AG04450 (cell line): ENCODE data around the gene BCL11A. TPM values are rescaled to one million over a fixed set of nuclear protein-coding genes. Genes with fewer than 3 reads are reported as not detected.

Experiments
- CTCF ChIA-PET: fragments of 300-600, 350-600 bp; formaldehyde crosslinking; extraction: SDS; loops from one replicate; lab custom pipeline; 2022; ENCODE audit warnings: antibody characterized with exemption, inconsistent platforms; lab: Charles Lee
- POLR2A ChIA-PET: fragments of 350-600 bp; formaldehyde crosslinking; extraction: SDS; loops from one replicate; lab custom pipeline; 2021; ENCODE audit warnings: antibody characterized with exemption, inconsistent platforms; lab: Yijun Ruan, JAX
- DNase-seq: peaks from one replicate; pipeline ENCODE4 v3.0.0-alpha.2; 2011; ENCODE audit warnings: low read depth, low spot score
- H3K27ac ChIP-seq: one replicate; pipeline ENCODE4 v1.5.1; 2012; ENCODE audit warnings: low read depth, low read length, control low read depth
- H3K27me3 ChIP-seq: one replicate; pipeline ENCODE4 v1.6.0; 2012; ENCODE audit warnings: low read length; ENCODE audit not compliant: control insufficient read depth, insufficient read depth
- H3K4me3 ChIP-seq: 2 replicates; pipeline ENCODE4 v1.5.1; 2011; ENCODE audit warnings: mild to moderate bottlenecking, low read depth, low read length, control low read depth
- H3K9me3 ChIP-seq: 2 replicates; pipeline ENCODE4 v1.5.1; 2012; ENCODE audit warnings: low read length; ENCODE audit not compliant: control insufficient read depth, insufficient read depth
- CTCF ChIP-seq: IDR thresholded peaks from 2 replicates; pipeline ENCODE4 v1.5.1; 2011; ENCODE audit warnings: low read depth, low read length, control low read depth, inconsistent platforms
- polyA plus RNA-seq: library from polyadenylated mRNA; depleted of rRNA; stranded (reverse); fragments of >200 nt; gene quantifications from 2 replicates; pipeline ENCODE4 v1.2.3, GENCODE V29; 2011

BCL11A gene
- polyA plus RNA-seq, 1 experiment: 1.1 TPM

- no peak for DNase-seq
- H3K27ac ChIP-seq: no peak overlapping the region
- H3K27me3 ChIP-seq: no peaks in the 10 kb centered on the region
- H3K9me3 ChIP-seq: no peaks in the 10 kb centered on the region
- ChIA-PET POLR2A (no interaction called here), CTCF (interaction anchor here (0.5 to 2.5 kb wide), 5 partner anchors 14 to 593 kb away, joined by 3 to 8 read pairs (median 3); no protein-coding TSS in a partner anchor)
- no peak for TF ChIP-seq CTCF
- no peak overlapping the region for H3K4me3 ChIP-seq
Observed at GRCh38 chr2:60546756-60547420, 6.6 kb downstream of the BCL11A start.

GRCh38 chr2:60544954-60545560, 8.4 kb downstream of the BCL11A start:
- Histone ChIP-seq H3K27me3 (no peaks in the 10 kb centered on the region), H3K4me3 (no peak overlapping the region), H3K27ac (no peak overlapping the region), H3K9me3 (no peaks in the 10 kb centered on the region)
- ChIA-PET CTCF (interaction anchor here (2.0 to 2.5 kb wide), 2 partner anchors 16 to 37 kb away, joined by 8 read pairs; no protein-coding TSS in a partner anchor), POLR2A (no interaction called here)
- DNase-seq: no peak
- no peak for TF ChIP-seq CTCF

- no peak for DNase-seq
- ChIA-PET POLR2A (no interaction called here), CTCF (interaction anchor here (2.0 kb wide), 1 partner anchor 17 kb away, joined by 8 read pairs; no protein-coding TSS in a partner anchor)
- H3K9me3 ChIP-seq: no peaks in the 10 kb centered on the region
- no peaks in the 10 kb centered on the region for H3K27me3 ChIP-seq
- no peak overlapping the region for H3K27ac ChIP-seq
- no peak for TF ChIP-seq CTCF
- no peak overlapping the region for H3K4me3 ChIP-seq
Observed at GRCh38 chr2:60544062-60544461, 9.4 kb downstream of the BCL11A start.

GRCh38 chr2:60541056-60541651, 12.3 kb downstream of the BCL11A start:
- ChIA-PET POLR2A (no interaction called here), CTCF (interaction anchor here (0.7 to 4.4 kb wide), 2 partner anchors 9 to 1964 kb away, joined by 3 to 28 read pairs; no protein-coding TSS in a partner anchor)
- TF ChIP-seq CTCF: no peak
- H3K27ac ChIP-seq: no peak overlapping the region
- no peak for DNase-seq
- H3K9me3 ChIP-seq: no peaks in the 10 kb centered on the region
- no peaks in the 10 kb centered on the region for H3K27me3 ChIP-seq
- H3K4me3 ChIP-seq: no peak overlapping the region
